HUDEP-2 (cell line): Measurements from ENCODE around the gene GAS6.
A peak's percentile ranks its signal among the peaks of the same experiment; 100 is the strongest.
"Not testable (repeated sequence)": the region's sequence is repeated elsewhere in the genome, so short reads cannot be mapped to it uniquely, and the experiment has no call there.

Source experiments
- DNase-seq, 76 experiments: peaks; one replicate each; lab custom pipeline; 2025; ENCODE audit not compliant: unreplicated experiment in 76 of 76; lab: John Stamatoyannopoulos, UW

Gene GAS6

DNA sequence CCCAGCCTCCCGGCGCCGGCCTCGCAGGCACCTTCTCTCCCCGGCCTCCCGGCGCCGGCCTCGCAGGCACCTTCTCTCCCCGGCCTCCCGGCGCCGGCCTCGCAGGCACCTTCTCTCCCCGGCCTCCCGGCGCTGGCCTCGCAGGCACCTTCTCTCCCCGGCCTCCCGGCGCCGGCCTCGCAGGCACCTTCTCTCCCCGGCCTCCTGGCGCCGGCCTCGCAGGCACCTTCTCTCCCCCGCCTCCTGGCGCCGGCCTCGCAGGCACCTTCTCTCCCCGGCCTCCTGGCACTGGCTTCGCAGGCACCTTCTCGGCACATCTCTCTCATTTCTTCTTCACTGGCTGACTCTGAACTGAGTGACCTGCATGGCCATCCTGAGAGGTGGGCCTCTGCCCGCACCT, 37.4 kb downstream of the GAS6 start:
- DNase-seq, result not testable (repeated sequence)

DNA sequence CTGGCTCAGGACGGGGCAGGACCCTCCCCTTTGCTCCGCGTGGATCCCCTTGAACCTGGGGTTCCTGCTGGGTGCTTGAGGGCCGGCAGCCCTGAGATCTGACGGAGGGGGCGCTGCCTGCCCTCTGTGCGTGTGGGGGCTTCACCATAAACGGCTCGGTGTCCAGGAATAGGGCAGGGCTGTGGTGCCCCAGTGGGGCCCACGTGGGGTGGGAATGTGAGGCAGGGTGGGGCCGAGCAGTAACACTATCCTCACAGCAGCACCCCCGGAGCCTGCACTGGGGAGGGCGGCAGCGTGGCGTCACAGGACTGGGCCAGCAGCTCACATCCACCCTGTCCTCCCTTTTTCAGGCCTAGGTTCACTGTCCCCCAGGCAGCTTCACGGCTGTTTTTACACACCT, 38.0 kb downstream of the GAS6 start:
- DNase-seq, result no peak

DNA sequence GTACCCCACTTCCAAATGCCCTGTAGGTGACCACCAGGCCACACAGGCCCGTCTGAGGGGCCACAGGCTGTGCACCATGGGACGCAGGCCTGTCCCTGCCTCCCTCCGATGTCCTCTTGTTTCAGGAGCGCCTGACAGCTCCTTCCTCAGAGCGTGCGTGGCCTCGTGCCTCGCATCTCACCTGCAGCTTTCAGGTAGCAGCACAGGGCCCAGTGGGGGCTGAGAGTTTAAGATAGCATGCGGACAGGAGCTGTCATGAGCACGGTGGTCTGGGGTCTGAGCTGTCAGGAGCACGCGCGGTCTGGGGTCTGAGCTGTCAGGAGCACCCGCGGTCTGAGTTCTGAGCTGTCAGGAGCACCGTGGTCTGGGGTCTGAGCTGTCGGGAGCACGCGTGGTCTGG, 40.1 kb downstream of the GAS6 start:
- no peak for DNase-seq

DNA sequence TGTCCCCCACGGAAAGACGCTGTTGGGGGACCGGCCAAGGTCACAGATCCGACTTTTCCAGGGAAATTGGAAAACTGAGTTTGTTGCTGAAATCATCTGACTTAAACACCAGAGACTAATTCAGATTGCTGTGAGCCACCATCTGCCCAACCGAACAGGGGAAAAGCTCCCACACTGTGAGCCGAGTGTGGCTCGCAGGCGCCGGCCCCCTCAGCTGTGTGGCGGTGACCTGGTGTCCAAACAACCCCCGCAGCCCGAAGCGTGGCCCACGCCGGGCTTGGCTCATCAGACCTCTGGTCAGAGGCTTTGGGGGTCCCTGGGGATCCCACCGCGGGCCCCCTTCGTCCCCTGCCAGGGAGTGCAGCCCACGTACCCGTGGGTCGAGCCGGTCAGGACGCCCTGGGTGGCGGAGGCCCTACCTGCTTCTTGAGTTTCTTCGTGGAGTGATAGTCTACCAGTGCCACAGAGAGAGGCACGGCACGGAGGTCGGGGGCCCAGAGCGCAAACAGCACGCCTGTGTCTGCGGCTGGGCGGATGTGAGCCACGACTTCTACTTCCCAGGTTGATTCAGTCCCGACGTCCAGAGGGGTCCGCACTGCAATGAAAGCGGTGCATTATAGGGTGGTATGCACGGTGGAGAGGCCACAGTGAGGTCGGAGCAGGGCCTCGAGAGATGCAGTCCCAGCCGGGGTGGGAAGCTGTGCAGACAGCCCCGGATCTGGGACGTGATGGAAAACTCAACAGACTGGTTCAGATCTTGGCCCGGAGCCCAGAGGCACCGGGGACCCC, 40.7 kb downstream of the GAS6 start:
- DNase-seq, result no peak

DNA sequence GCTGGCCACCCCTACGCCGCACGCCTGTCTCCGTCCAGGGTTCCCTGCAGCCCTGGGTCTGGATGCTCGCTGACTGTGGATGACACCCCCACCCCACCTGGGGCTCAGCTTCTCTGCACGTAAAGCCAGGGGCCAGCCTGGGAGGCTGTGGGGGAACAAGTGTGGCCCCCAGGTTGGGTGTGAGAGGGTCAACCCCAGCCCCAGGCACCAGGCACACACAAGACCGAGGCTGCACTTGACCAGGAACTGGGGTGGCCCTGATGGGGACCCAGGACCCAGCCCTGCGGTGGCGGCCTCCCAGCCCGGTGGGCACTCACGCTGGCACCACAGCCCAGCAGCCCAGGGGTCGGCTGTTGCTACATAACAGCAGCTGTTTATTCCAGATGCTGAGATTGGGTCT, 41.6 kb downstream of the GAS6 start:
- no peak for DNase-seq

DNA sequence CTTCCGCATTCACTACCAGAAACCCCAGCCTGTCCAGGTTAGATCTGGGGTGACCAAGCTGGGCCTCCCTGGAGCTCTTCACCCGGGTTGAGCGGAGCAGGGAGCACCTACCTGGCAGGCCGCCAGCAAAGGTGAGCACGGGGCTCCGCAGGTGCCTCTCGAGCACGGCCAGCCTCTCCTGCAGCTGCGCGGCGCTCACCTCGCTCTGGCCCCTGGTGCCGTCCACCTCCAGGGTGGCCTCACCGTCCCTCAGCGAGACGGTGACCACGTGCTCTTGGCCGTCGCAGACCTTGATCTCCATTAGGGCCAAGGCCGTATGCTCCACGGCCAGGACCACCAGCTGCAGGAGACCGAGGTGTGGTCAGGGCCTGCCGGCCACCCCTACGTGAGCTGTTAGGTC, 42.0 kb downstream of the GAS6 start:
- DNase-seq, result no peak

DNA sequence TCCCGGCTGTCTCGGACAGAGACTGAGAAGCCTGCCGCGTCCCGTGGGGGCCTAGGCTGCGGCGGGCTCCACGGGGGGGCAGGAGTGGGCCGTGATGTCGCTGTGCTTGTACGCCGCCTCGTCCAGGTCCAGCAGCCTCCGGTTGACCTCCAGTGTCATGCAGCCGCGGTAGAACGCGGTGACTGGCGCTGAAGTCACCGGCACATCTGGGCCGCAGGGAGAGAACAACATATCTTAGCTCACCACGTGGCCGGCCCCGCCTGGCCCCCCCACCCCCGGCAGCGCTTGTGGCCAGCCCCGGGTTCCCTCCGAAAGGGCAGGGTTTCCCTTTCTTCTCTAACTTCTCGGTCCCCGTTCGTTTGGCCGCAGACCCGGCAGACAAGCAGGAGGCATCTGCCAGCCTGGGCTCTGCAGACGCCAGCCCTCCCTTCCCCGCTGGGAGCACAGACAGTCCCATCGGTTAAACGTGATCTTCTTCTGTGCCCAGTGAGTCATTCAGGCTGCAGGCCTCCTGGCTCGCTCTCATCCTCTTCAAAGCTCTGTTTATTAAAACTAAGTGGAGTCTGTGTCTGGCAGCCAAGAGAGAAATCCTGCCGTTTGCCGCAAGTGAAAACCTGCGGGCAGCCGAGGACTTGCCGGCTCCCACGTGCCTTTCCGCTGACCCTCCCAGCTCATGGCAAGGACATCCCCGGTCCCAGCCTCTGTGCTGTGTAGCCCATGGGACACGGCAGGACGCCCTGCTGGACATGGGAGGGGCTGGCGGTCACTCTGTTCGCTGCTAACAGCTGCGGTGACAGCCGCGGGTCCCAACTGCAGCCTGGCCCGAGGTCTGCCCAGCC, 42.8 kb downstream of the GAS6 start:
- peak in 20 of 76 experiments; percentile 5 to 55 (median 21) for DNase-seq

DNA sequence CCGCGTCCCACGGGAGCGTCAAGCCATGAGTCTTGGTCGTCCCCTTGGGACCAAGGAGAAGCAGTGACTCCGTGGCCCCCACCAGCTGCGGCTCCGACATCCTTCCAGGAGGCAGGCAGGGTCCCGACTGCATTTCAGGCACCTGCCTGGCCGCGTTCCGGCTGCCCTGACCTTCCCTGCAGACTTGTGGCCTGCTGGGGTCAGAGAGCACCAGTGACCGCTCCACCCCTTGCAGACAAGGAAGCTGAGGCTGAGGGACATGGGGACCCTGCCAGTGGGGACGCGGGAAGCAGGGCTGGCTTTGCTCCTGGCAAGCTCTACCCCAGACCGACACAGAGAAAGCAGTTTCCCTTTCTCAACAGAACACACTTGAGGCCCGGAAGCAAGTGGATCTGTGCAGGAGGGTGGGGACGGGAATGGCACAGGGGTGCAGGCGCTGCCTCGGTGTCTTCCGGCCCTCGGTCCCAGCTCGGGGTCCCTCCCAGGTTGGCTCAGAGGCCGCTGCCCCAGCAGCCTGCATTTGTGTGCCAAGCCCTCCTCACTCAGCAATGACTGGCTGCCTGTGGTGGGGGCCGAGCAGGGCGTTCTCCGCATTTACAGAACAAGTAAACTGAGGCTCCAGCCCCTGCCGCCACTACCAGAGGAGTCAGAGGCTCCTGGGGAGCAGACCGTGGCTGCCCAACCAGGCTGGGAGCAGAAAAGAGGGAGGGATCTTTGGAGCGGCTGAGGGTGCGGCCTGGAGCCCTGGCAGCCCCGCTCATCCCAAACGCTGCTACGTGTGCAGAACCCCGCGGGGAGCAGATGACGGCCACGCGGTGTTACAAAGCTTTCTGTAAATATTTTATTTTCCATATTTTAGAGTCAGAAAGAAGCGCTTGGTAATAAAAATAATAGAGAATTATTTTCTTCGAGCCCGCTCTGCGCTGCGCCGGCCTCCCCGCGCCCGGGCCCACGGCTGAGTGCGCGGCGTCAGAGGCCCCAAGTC, 43.9 kb downstream of the GAS6 start:
- DNase-seq, result no peak

DNA sequence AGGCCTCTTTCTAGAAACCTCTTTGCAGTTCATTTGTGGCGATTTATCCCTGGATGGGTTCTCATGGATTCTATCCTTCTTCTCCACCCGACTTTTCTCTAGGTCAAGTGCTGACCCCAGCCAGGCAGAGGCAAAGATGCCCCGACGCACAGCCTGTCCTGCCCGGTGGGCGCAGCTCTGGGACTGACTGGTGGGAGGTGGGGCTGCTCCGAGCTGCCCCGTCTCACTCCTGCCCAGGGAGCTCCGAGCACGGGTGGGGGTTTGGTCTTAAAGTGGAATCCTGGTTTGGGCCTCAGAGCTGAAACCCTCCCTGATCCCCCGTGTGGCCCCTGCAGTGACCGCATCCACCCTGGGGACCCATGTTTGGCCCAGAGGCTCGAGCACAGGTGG, 44.5 kb downstream of the GAS6 start:
- no peak for DNase-seq

DNA sequence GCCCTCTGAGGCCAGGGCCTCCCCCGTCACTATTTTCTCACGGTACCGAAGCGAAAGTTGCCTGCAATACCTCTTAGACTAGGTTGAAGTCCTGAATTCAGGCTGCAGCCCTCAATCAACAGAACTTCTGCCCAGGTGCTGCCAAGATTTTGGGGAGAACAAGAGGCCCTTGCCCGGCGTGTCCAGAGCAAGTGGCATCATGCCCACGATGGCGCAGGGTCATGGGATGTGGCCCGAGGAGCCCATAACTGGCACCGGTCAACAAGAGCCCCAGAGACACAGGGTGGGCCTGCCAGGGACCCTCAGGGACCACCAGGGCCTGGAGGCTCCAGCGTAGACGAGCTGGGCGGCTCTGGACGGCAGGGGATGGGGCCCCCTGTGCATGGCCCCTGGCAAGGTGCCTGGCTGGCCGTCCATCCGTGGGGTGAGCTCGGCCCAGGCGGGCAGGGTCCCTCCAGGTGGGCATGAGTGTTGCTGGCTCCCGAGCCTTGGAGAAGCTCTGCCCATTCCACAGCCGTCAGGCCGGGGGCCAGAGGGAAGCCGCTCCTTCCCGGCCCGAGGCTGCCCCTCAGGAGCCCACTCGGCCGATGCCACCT, 45.1 kb downstream of the GAS6 start:
- DNase-seq, result no peak

DNA sequence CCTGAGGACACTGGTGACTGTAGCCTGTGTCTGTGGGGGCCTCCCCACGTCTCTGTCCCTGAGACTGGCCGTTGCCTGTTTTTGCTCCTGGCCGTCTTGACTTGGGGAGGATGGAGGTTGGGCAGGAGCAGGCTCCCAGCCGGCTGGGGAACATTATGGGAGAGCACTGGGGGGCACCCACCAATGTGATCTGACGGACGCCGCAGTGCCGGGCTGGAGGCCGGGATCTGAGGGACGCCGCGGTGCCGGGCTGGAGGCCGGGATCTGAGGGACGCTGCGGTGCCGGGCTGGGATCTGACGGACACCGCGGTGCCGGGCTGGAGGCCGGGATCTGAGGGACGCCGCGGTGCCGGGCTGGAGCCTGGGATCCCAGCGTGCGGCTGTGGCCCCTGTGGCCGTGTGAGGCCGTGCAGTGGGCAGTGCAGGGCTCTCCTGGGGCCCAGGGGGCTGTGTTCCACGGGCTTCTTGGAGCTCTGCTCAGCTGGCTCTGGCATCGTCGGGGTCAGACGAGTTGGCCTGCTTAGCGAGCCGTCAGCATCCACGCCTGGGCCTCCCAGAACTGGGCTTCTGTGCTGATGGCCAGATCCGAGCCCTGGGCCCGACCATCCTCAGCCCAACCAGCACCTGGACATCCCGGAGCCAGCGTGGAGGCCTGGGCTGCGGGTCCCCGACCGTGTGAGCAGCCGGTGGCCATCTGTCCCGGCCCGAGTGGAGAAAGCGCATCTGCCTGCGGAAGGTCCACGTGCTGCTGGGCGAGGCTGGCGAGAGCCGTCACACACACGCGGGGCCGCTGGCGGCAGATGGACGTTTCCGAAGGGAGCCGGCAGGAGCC, 45.8 kb downstream of the GAS6 start:
- no peak for DNase-seq

DNA sequence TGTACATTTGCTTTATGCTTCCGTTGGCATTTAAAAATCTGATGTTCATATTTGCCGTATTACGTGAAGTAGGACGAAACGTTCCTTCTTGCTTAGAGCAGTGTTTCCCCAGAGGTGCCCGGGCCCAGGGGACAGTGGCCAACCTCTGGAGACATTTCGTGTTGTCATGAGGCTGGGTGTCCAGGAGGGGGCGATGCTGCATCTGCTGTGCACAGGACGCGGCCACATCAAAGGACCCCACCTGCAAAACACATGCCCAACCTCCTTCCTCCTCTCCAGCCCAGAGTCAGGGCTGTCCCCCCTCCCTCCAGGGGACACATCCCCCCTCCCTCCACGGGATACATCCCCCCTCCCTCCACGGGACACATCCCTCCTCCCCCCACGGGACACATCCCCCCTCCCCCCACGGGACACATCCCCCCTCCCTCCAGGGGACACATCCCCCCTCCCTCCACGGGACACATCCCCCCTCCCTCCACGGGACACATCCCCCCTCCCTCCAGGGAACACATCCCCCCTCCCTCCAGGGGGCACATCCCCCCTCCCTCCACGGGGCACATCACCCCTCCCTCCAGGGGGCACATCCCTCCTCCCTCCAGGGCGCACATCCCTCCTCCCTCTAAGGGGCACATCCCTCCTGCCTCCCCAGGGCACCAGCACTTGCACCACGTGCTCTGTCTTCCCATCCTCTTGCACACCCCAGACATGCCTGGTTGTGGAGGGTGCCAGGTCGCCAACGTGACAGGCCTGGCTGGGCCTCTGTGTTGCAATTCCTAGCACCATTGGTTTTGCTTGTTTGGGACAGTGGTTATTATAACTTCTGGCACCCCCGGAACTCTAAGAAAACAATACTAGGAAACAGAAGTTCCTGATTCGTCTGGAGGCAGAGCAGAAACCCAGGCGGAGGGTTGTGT, 46.7 kb downstream of the GAS6 start:
- peak in 70 of 76 experiments; percentile 1 to 82 (median 56) for DNase-seq

DNA sequence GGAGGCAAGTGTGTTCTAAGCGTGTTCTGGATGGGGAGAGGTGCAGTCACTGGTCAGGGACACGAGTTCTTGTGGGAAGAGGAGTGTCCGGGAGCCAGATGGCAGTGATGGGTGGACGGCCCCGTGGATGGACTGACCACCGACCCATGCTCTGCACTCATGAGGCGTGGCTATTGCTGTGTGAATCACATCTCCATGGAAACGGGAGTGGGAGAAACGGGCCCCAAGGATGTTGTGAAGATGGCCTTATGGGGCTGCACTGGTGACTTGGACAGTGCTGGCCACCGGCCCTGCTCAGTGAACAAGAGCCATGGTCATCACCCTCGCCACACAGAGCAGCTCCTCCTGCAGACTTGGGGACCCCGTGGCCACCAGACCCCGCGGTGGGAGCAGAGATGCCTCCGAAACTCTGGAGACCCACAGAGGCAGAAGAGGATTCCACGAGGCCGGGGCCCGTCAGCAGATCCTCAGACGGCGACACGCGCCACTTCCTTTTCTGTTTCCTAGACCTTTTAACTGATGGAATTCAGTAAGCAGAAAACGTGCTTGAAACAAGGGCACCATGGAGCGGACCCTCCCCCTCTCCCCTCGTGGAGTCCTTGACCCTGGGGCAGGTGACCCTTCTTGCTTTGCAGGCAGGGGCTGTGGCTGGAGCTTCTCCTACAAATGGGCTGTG, 47.5 kb downstream of the GAS6 start:
- DNase-seq, result no peak

DNA sequence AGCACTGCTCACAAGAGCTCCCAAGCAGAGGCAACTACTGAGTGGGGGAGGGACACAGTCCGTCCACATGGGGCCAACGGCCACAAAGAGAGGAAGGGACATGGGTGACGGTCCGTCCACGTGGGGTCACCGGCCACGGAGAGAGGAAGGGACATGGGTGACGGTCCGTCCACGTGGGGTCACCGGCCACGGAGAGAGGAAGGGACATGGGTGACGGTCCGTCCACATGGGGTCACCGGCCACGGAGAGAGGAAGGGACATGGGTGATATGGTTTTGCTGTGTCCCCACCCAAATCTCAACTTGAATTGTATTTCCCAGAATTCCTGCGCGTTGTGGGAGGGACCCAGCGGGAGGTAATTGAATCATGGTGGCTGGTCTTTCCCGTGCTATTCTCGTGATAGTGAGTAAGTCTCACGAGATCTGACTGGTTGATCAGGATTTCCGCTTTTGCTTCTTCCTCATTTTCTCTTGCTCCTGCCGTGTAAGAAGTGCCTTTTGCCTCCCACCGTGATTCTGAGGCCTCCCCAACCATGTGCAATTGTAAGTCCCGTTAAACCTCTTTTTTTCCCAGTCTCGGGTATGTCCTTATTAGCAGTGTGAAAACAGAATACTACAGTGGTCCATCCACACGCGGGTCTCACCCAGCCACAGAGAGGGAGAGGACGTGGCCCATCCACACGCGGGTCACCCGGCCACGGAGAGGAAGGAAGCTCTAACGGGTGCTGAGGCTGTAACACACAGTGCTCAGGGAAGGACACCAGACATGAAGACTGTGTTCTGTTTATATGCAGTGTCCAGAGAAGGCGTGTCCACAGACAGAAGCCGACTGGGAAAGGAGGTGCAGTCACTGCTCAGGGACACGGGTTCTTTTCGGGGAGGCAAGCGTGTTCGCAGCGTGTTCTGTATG, 48.5 kb downstream of the GAS6 start:
- DNase-seq, result peak in 15 of 76 experiments; percentile 2 to 53 (median 22)

DNA sequence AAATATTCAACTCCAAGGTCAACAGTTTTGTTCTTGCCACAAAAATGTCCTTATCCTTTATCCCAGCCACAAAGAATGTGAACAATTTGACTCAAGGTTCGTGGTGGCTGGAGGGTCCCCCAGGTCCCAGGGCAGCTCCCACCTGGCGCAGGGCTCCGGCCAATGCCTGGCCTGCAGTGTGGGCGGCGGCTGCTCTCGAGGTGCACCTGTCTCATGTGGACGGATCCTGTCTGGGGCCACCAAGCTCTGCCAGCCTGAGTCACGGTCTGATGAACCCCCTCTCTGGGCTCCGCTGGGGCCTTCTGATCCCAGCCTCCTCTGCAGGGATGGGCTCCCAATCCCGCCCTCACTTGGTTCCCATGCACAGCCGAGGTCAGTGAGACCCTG, 49.4 kb downstream of the GAS6 start:
- DNase-seq, result no peak

DNA sequence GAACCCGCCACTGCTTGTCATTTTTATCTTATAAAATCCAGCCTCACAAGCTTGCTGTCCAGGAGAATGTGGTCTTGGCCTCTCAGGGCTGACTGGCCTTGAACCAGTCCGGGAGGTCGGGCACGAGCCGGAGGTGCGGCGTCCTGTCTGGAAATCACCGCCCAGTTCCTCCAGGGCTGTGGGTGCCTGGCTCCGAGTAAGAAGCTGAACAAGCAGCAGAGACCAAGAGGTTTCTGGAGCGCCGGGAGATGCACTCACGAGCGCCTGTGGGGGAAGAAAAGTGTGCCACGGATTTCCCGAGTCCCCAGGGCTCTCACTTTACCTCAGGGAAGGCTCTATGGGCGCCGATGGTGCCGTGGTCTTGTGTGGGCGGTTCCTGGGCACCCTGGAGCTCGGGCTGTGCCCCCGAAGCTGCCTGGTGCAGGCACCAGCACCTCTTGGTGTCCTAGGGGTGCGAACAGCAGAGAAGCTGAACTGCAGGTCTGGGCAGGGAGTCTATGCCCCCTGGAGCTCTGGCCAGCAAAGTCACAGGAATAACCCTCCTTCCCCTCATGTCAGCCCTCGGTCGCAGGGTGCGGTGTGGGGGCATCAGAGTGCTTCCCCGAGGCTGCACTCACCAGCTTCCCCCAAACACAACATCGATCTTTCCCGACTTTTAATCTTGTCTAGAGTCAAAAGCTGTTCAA, 50.0 kb downstream of the GAS6 start:
- DNase-seq, result no peak
